NCI-H2107 (cell line): ENCODE data around the gene NACC2.

Source experiments
- DNase-seq: peaks from one replicate; lab custom pipeline; 2025; lab: John Stamatoyannopoulos, UW

The NACC2 gene

GRCh38 chr9:136092741-136093140 is 2.3 kb downstream of the NACC2 start:
- DNase-seq: no peak

GRCh38 chr9:136092353-136092650 is 2.8 kb downstream of the NACC2 start:
- no peak for DNase-seq

- DNase-seq: no peak
Observed at GRCh38 chr9:136091582-136092352, 3.3 kb downstream of the NACC2 start.

- no peak for DNase-seq
Observed at GRCh38 chr9:136090768-136091581, 4.1 kb downstream of the NACC2 start.

- DNase-seq: no peak
Observed at GRCh38 chr9:136090056-136090735, 4.9 kb downstream of the NACC2 start.

- DNase-seq: no peak
Observed at GRCh38 chr9:136089697-136090045, 5.4 kb downstream of the NACC2 start.

GRCh38 chr9:136088939-136089696 is 6.0 kb downstream of the NACC2 start:
- no peak for DNase-seq

GRCh38 chr9:136088481-136088938 is 6.6 kb downstream of the NACC2 start:
- no peak for DNase-seq

GRCh38 chr9:136087741-136088480 is 7.2 kb downstream of the NACC2 start:
- DNase-seq: no peak

- no peak for DNase-seq
Observed at GRCh38 chr9:136086951-136087740, 7.9 kb downstream of the NACC2 start.

GRCh38 chr9:136086213-136086881 is 8.7 kb downstream of the NACC2 start:
- DNase-seq: no peak

GRCh38 chr9:136085815-136086212 is 9.3 kb downstream of the NACC2 start:
- no peak for DNase-seq

- no peak for DNase-seq
Observed at GRCh38 chr9:136084063-136084944, 10.8 kb downstream of the NACC2 start.

- DNase-seq: no peak
Observed at GRCh38 chr9:136083558-136084062, 11.5 kb downstream of the NACC2 start.

GRCh38 chr9:136082496-136083361 is 12.4 kb downstream of the NACC2 start:
- DNase-seq: no peak

- no peak for DNase-seq
Observed at GRCh38 chr9:136081826-136082495, 13.1 kb downstream of the NACC2 start.

GRCh38 chr9:136081113-136081825 is 13.8 kb downstream of the NACC2 start:
- peak; percentile 70 for DNase-seq
